B cell (primary cell): Measurements from ENCODE around the gene C7.
"Not testable (repeated sequence)": the region's sequence is repeated elsewhere in the genome, so short reads cannot be mapped to it uniquely, and the experiment has no call there.

Experiments
- EZH2 ChIP-seq: IDR thresholded peaks from 2 replicates; pipeline ENCODE4 v1.6.1; 2012; ENCODE audit warnings: borderline replicate concordance, low read depth, mild to moderate bottlenecking, moderate library complexity, low read length; ENCODE audit not compliant: insufficient read depth, poor library complexity, severe bottlenecking
- TF ChIP-seq, protein P1 (sequence below): fragments of 200-600 bp; IDR thresholded peaks from one replicate; pipeline ENCODE4 v1.8.0; 2022; ENCODE audit warnings: antibody characterized with exemption, mild to moderate bottlenecking

- TF ChIP-seq, protein P1, sequence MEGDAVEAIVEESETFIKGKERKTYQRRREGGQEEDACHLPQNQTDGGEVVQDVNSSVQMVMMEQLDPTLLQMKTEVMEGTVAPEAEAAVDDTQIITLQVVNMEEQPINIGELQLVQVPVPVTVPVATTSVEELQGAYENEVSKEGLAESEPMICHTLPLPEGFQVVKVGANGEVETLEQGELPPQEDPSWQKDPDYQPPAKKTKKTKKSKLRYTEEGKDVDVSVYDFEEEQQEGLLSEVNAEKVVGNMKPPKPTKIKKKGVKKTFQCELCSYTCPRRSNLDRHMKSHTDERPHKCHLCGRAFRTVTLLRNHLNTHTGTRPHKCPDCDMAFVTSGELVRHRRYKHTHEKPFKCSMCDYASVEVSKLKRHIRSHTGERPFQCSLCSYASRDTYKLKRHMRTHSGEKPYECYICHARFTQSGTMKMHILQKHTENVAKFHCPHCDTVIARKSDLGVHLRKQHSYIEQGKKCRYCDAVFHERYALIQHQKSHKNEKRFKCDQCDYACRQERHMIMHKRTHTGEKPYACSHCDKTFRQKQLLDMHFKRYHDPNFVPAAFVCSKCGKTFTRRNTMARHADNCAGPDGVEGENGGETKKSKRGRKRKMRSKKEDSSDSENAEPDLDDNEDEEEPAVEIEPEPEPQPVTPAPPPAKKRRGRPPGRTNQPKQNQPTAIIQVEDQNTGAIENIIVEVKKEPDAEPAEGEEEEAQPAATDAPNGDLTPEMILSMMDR: not testable (repeated sequence)
- TF ChIP-seq EZH2: not testable (repeated sequence)
Measured at GRCh38 chr5:40883051-40883450, 26.2 kb upstream of the C7 start.
